Prostate gland (tissue), 2 donors: Measurements from ENCODE around the gene SELENOM. TPM values are rescaled to one million over a fixed set of nuclear protein-coding genes. Genes with fewer than 3 reads are reported as not detected.
A peak's percentile ranks its signal among the peaks of the same experiment; 100 is the strongest.

Experiments used
- DNase-seq: peaks from one replicate; pipeline ENCODE4 v3.0.0-alpha.2; 2019; ENCODE audit warnings: low spot score
- H3K27ac ChIP-seq, 2 donors: fragments of 200-600 bp; sonication (generic); 2 replicates each; pipeline ENCODE4 v1.5.1; 2017 to 2019
- H3K27me3 ChIP-seq: fragments of 200-600 bp; sonication (generic); replicated peaks from 2 replicates; pipeline ENCODE4 v1.5.1; 2019; ENCODE audit not compliant: insufficient read depth
- H3K36me3 ChIP-seq, 2 donors: fragments of 200-600 bp; sonication (generic); 1 replicate in 1 of 2; 2 replicates in 1 of 2; pipeline versions ENCODE4 v1.5.1 to v1.8.1; 2017 to 2019
- H3K4me1 ChIP-seq: fragments of 200-600 bp; sonication (generic); replicated peaks from 2 replicates; pipeline ENCODE4 v1.5.1; 2019
- H3K4me3 ChIP-seq, 2 donors: fragments of 200-600 bp; sonication (generic); 2 replicates each; pipeline ENCODE4 v1.5.1; 2017 to 2019
- H3K9me3 ChIP-seq: fragments of 200-600 bp; sonication (generic); 2 replicates; pipeline ENCODE4 v1.5.1; 2017
- CTCF ChIP-seq, 4 experiments: fragments of 200-600 bp in 2 of 4; fragments of 450-650 bp in 2 of 4; sonication (generic) in 2 of 4; IDR thresholded peaks; 1 replicate in 3 of 4; 2 replicates in 1 of 4; pipeline ENCODE4 v1.5.1; 2016 to 2019; ENCODE audit warnings: antibody characterized with exemption in 4 of 4, mild to moderate bottlenecking in 2 of 4, moderate library complexity in 2 of 4
- POLR2A ChIP-seq: fragments of 450-650 bp; IDR thresholded peaks from one replicate; pipeline ENCODE4 v1.6.1; 2016; ENCODE audit warnings: antibody characterized with exemption, mild to moderate bottlenecking
- POLR2AphosphoS5 ChIP-seq: sonication (generic); formaldehyde crosslinking; IDR thresholded peaks from one replicate; pipeline ENCODE4 v1.6.1; 2017; ENCODE audit warnings: antibody characterized with exemption
- WGBS: methylation state at CpG from one replicate; pipeline ENCODE4 v1.1.5; 2018; 5-methylcytosine and 5-hydroxymethylcytosine counted together
- intact Hi-C: fragments of 100-400 bp; cut with DNase I; formaldehyde crosslinking; loops from one replicate; pipeline ENCODE4 v1.14.2; 2022
- total RNA-seq, 2 donors: library from RNA; depleted of rRNA; stranded (reverse); fragments of >200 nt; gene quantifications; one replicate each; pipeline ENCODE4 v1.1.0, GENCODE V29; 2016

SELENOM gene
- total RNA-seq, 2 donors from 2014 or later = 382 to 434 TPM

GRCh38 chr22:31094741-31095140 lies 12.6 kb downstream of the SELENOM start:
- Histone ChIP-seq H3K4me1 (no peaks in the 10 kb centered on the region), H3K27ac (peak overlapping the region in 1 of 2 donors; percentile 53), H3K27me3 (no peaks in the 10 kb centered on the region), H3K9me3 (no peaks in the 10 kb centered on the region), H3K36me3 (peaks cover 0 to 36% of the 10 kb centered on the region in 2 donors), H3K4me3 (no peak overlapping the region)
- 73% methylated on average over 7 of the region's 7 CpGs for WGBS
- no peak for DNase-seq
- TF ChIP-seq POLR2A (no peak), POLR2AphosphoS5 (no peak), CTCF (IDR thresholded peaks at IDR 0.05) (no peak)
- intact Hi-C loops = no loop called here

GRCh38 chr22:31094021-31094551 lies 13.3 kb downstream of the SELENOM start:
- H3K36me3 ChIP-seq = peaks cover 0 to 33% of the 10 kb centered on the region in 2 donors
- no peaks in the 10 kb centered on the region for H3K4me1 ChIP-seq

GRCh38 chr22:31093086-31093850 lies 14.1 kb downstream of the SELENOM start:
- 85% methylated on average over 31 of the region's 33 CpGs for WGBS
- intact Hi-C loops = no loop called here
- no peak for DNase-seq
- peak overlapping the region; percentile 10 to 15 for H3K4me3 ChIP-seq
- TF ChIP-seq CTCF (IDR thresholded peaks at IDR 0.05) (no peak), POLR2AphosphoS5 (peak; percentile 4), POLR2A (no peak)
- no peaks in the 10 kb centered on the region for H3K27me3 ChIP-seq
- H3K27ac ChIP-seq = peak overlapping the region; percentile 52 to 53
- no peaks in the 10 kb centered on the region for H3K9me3 ChIP-seq
- H3K36me3 ChIP-seq = peaks cover 0 to 33% of the 10 kb centered on the region in 2 donors
- H3K4me1 ChIP-seq = no peaks in the 10 kb centered on the region

More at GRCh38 chr22:31094021-31094551, 13.3 kb downstream of the SELENOM start:
- Histone ChIP-seq H3K9me3 (no peaks in the 10 kb centered on the region), H3K27me3 (no peaks in the 10 kb centered on the region), H3K27ac (peak overlapping the region; percentile 52 to 53), H3K4me3 (no peak overlapping the region)
- WGBS = 34% methylated on average over 5 of the region's 5 CpGs
- DNase-seq = no peak
- intact Hi-C loops = no loop called here
- TF ChIP-seq POLR2A (no peak), POLR2AphosphoS5 (peak; percentile 14)

GRCh38 chr22:31092161-31092560 lies 15.2 kb downstream of the SELENOM start:
- 78% methylated on average over 9 of the region's 9 CpGs for WGBS
- no peaks in the 10 kb centered on the region for H3K27me3 ChIP-seq
- peaks cover 0 to 31% of the 10 kb centered on the region in 2 donors for H3K36me3 ChIP-seq
- intact Hi-C loops = no loop called here
- no peaks in the 10 kb centered on the region for H3K9me3 ChIP-seq
- H3K4me1 ChIP-seq = no peaks in the 10 kb centered on the region
- peak overlapping the region in 1 of 2 donors; percentile 14 for H3K4me3 ChIP-seq
- H3K27ac ChIP-seq = peak overlapping the region; percentile 53 to 64
- no peak for DNase-seq
- TF ChIP-seq CTCF (IDR thresholded peaks at IDR 0.05) (no peak), POLR2AphosphoS5 (no peak), POLR2A (no peak)

GRCh38 chr22:31091106-31091975 lies 16.0 kb downstream of the SELENOM start:
- no peaks in the 10 kb centered on the region for H3K27me3 ChIP-seq
- DNase-seq = no peak
- H3K36me3 ChIP-seq = peaks cover 0 to 25% of the 10 kb centered on the region in 2 donors
- peak overlapping the region in 1 of 2 donors; percentile 14 for H3K4me3 ChIP-seq
- intact Hi-C loops = loop anchor here (2.0 kb wide), 1 partner anchor 13 kb away; no protein-coding TSS in a partner anchor
- TF ChIP-seq CTCF (IDR thresholded peaks at IDR 0.05) (no peak), POLR2AphosphoS5 (peak; percentile 40)
- H3K4me1 ChIP-seq = no peaks in the 10 kb centered on the region
- WGBS = 66% methylated on average over 12 of the region's 29 CpGs
- H3K27ac ChIP-seq = peak overlapping the region; percentile 53 to 64
- no peaks in the 10 kb centered on the region for H3K9me3 ChIP-seq
